ENCODE data around the gene SCD5.
"Not testable (repeated sequence)": the region's sequence is repeated elsewhere in the genome, so short reads cannot be mapped to it uniquely, and the experiment has no call there.

SCD5 gene

DNA sequence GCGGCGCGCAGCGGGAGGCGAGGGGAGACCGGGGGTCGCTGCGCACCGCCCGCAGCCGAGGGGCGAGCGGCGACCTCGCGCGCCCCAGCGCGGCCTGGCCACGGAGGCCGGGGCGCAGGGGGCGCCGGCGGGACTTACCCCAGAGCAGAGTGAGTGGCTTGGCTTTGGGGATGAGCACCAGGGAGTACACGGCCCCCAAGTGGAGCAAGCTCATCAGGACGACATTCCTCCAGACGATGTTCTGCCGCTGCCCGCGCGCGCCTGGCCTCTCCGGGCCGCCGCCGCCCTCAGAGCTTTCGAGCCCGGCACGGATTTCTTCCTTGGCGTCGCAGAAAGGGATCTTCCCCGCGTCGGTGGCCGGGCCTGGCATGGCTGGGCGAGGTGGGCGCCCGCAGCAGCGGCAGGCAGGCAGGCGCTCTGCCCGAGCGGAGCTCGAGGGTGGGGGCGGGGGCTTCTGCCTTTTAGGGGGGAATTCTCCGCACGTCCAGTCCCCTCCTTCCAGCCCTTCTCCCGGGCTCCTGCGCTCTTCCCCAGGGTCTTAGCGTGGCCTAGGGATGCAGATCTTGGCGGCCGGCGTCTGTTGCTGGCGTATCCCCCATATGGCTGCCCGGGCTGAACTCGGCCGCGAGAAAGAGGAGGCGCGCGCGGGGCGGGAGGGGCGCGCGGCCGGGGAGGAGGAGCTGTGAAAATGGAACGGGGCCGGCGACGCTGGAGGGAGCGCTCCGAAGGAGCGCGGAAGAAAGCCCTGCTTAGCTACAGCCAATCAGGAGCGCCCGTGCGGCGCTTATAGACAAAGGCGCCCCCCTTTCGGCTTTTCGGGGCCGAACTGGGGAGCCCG is at the start of gene SCD5:
TSS of gene SCD5 (minus strand) at position 629 of the 838 bp plus-strand sequence. CDS start at position 370, 259 bp downstream.
- peaks cover 0 to 25% (median 22%) of the 10 kb centered on the region in 5 donors for H3K4me1 ChIP-seq (ENCODE audit: control insufficient read depth in 5 of 5, insufficient read depth in 5 of 5, low read length in 5 of 5)
- no peak within 1 kb of the TSS for H3K27ac ChIP-seq (ENCODE audit: low read depth, low read length)
- peak within 1 kb of the TSS; percentile 65 to 88 (median 71) for H3K4me3 ChIP-seq (ENCODE audit: low read depth in 1 of 5, low read length in 5 of 5)
- no peaks in the 10 kb centered on the region for H3K36me3 ChIP-seq (ENCODE audit: control insufficient read depth in 5 of 5, insufficient read depth in 5 of 5, low read length in 5 of 5)
- no peaks in the 10 kb centered on the region for H3K9me3 ChIP-seq (ENCODE audit: control insufficient read depth in 5 of 5, low read length in 5 of 5)
- peaks cover 2 to 26% (median 11%) of the 10 kb centered on the region in 5 donors for H3K27me3 ChIP-seq (ENCODE audit: control insufficient read depth in 5 of 5, insufficient read depth in 4 of 5, low read length in 5 of 5)
- peak within 1 kb of the TSS in 4 of 5 donors; percentile 22 to 59 (median 40) for H3K9ac ChIP-seq (ENCODE audit: low read length in 5 of 5)

DNA sequence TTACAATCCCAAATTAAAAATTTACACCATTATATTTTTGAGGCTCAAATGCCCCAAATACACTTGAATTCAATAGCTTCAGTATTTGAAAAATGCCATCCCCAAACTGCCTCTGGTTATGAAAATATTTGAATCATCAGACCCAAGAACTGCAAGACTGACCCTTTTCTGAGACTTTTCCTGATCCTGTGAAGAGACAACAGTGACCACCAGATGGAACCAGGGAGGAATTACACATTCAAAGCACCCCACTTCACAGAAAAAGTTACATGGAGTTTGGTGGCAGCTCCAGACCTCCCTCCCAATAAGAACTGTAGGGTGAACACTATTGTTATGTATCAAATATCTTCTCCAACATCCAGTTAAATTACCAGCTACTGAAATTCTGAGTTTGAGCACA is 44.0 kb upstream of the SCD5 start:
- Histone ChIP-seq H3K4me1 (ENCODE audit: control insufficient read depth in 5 of 5, insufficient read depth in 5 of 5, low read length in 5 of 5) (no peaks in the 10 kb centered on the region), H3K9ac (ENCODE audit: low read length in 5 of 5) (no peak overlapping the region), H3K27ac (ENCODE audit: low read depth, low read length) (no peak overlapping the region), H3K36me3 (ENCODE audit: control insufficient read depth in 5 of 5, insufficient read depth in 5 of 5, low read length in 5 of 5) (peaks cover 62 to 81% (median 76%) of the 10 kb centered on the region in 5 donors), H3K27me3 (ENCODE audit: control insufficient read depth in 5 of 5, insufficient read depth in 4 of 5, low read length in 5 of 5) (no peaks in the 10 kb centered on the region), H3K9me3 (ENCODE audit: control insufficient read depth in 5 of 5, low read length in 5 of 5) (no peaks in the 10 kb centered on the region), H3K4me3 (ENCODE audit: low read depth in 1 of 5, low read length in 5 of 5) (no peak overlapping the region)

GRCh38 chr4:82839624-82840023 is 41.0 kb upstream of the SCD5 start:
- Histone ChIP-seq H3K36me3 (ENCODE audit: control insufficient read depth in 5 of 5, insufficient read depth in 5 of 5, low read length in 5 of 5) (peaks cover 54 to 75% (median 73%) of the 10 kb centered on the region in 5 donors), H3K9ac (ENCODE audit: low read length in 5 of 5) (no peak overlapping the region), H3K27ac (ENCODE audit: low read depth, low read length) (no peak overlapping the region), H3K4me1 (ENCODE audit: control insufficient read depth in 5 of 5, insufficient read depth in 5 of 5, low read length in 5 of 5) (no peaks in the 10 kb centered on the region), H3K9me3 (ENCODE audit: control insufficient read depth in 5 of 5, low read length in 5 of 5) (no peaks in the 10 kb centered on the region), H3K27me3 (ENCODE audit: control insufficient read depth in 5 of 5, insufficient read depth in 4 of 5, low read length in 5 of 5) (no peaks in the 10 kb centered on the region), H3K4me3 (ENCODE audit: low read depth in 1 of 5, low read length in 5 of 5) (no peak overlapping the region)

GRCh38 chr4:82833696-82834313 is 35.2 kb upstream of the SCD5 start:
- H3K9ac ChIP-seq (ENCODE audit: low read length in 5 of 5): no peak overlapping the region
- no peak overlapping the region for H3K27ac ChIP-seq (ENCODE audit: low read depth, low read length)
- H3K4me3 ChIP-seq (ENCODE audit: low read depth in 1 of 5, low read length in 5 of 5): no peak overlapping the region
- peaks cover 25 to 58% (median 52%) of the 10 kb centered on the region in 5 donors for H3K36me3 ChIP-seq (ENCODE audit: control insufficient read depth in 5 of 5, insufficient read depth in 5 of 5, low read length in 5 of 5)
- no peaks in the 10 kb centered on the region for H3K4me1 ChIP-seq (ENCODE audit: control insufficient read depth in 5 of 5, insufficient read depth in 5 of 5, low read length in 5 of 5)
- no peaks in the 10 kb centered on the region for H3K27me3 ChIP-seq (ENCODE audit: control insufficient read depth in 5 of 5, insufficient read depth in 4 of 5, low read length in 5 of 5)
- no peaks in the 10 kb centered on the region for H3K9me3 ChIP-seq (ENCODE audit: control insufficient read depth in 5 of 5, low read length in 5 of 5)

GRCh38 chr4:82833060-82833459 is 34.5 kb upstream of the SCD5 start:
- H3K36me3 ChIP-seq (ENCODE audit: control insufficient read depth in 5 of 5, insufficient read depth in 5 of 5, low read length in 5 of 5): peaks cover 27 to 59% (median 52%) of the 10 kb centered on the region in 5 donors
- H3K9ac ChIP-seq (ENCODE audit: low read length in 5 of 5); H3K27me3 ChIP-seq (ENCODE audit: control insufficient read depth in 5 of 5, insufficient read depth in 4 of 5, low read length in 5 of 5); H3K27ac ChIP-seq (ENCODE audit: low read depth, low read length); H3K9me3 ChIP-seq (ENCODE audit: control insufficient read depth in 5 of 5, low read length in 5 of 5); H3K4me3 ChIP-seq (ENCODE audit: low read depth in 1 of 5, low read length in 5 of 5); H3K4me1 ChIP-seq (ENCODE audit: control insufficient read depth in 5 of 5, insufficient read depth in 5 of 5, low read length in 5 of 5): not testable (repeated sequence)

DNA sequence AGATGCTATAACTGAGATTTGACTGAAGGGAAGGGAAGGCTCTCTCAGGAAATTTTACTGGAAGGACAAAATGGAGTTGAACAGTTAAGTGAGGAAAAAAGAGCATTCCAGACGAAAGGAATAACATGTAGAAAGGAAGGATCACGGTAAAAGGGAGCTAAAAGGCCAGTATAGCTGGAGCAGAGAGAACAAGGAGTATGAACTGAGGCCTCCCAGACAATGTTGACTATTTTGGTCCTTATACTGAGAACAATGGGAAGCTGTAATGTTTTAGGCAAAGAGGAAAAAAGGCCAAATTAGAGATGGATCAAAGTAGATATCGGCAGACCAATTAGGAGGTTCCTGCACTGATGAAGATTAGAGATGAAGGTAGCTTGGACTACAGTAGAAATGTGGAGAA is 26.8 kb upstream of the SCD5 start:
- Histone ChIP-seq H3K9ac (ENCODE audit: low read length in 5 of 5) (no peak overlapping the region), H3K36me3 (ENCODE audit: control insufficient read depth in 5 of 5, insufficient read depth in 5 of 5, low read length in 5 of 5) (peaks cover 65 to 89% (median 85%) of the 10 kb centered on the region in 5 donors), H3K27ac (ENCODE audit: low read depth, low read length) (no peak overlapping the region)

DNA sequence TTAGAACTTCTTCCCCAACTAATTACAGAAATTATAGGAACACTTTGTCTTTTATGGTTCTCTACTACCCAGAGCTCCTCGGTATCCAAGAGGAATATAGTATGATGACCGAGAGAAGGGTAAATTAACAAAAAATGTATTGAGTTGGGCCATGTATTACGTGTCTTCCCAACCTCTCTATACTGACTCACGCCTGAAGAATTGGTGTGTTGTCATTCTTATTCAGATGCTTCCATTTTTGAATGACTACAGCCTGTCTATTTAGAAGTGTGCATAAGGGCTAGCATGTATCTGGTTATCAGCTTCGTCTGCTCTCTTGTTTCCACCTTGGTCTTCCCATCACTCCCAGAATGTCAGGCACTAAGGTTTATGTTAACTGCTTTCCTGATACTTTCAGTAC is 24.5 kb upstream of the SCD5 start:
- Histone ChIP-seq H3K4me1 (ENCODE audit: control insufficient read depth in 5 of 5, insufficient read depth in 5 of 5, low read length in 5 of 5) (no peaks in the 10 kb centered on the region), H3K9ac (ENCODE audit: low read length in 5 of 5) (no peak overlapping the region), H3K27ac (ENCODE audit: low read depth, low read length) (no peak overlapping the region), H3K36me3 (ENCODE audit: control insufficient read depth in 5 of 5, insufficient read depth in 5 of 5, low read length in 5 of 5) (peaks cover 70 to 99% (median 89%) of the 10 kb centered on the region in 5 donors), H3K9me3 (ENCODE audit: control insufficient read depth in 5 of 5, low read length in 5 of 5) (no peaks in the 10 kb centered on the region), H3K27me3 (ENCODE audit: control insufficient read depth in 5 of 5, insufficient read depth in 4 of 5, low read length in 5 of 5) (no peaks in the 10 kb centered on the region), H3K4me3 (ENCODE audit: low read depth in 1 of 5, low read length in 5 of 5) (no peak overlapping the region)

More for the DNA sequence above, 26.8 kb upstream of the SCD5 start:
- H3K9me3 ChIP-seq (ENCODE audit: control insufficient read depth in 5 of 5, low read length in 5 of 5): no peaks in the 10 kb centered on the region
- no peaks in the 10 kb centered on the region for H3K4me1 ChIP-seq (ENCODE audit: control insufficient read depth in 5 of 5, insufficient read depth in 5 of 5, low read length in 5 of 5)
- H3K27me3 ChIP-seq (ENCODE audit: control insufficient read depth in 5 of 5, insufficient read depth in 4 of 5, low read length in 5 of 5): no peaks in the 10 kb centered on the region
- no peak overlapping the region for H3K4me3 ChIP-seq (ENCODE audit: low read depth in 1 of 5, low read length in 5 of 5)

- Histone ChIP-seq H3K4me3 (ENCODE audit: low read depth in 1 of 5, low read length in 5 of 5) (no peak overlapping the region), H3K9me3 (ENCODE audit: control insufficient read depth in 5 of 5, low read length in 5 of 5) (no peaks in the 10 kb centered on the region), H3K27ac (ENCODE audit: low read depth, low read length) (no peak overlapping the region), H3K4me1 (ENCODE audit: control insufficient read depth in 5 of 5, insufficient read depth in 5 of 5, low read length in 5 of 5) (no peaks in the 10 kb centered on the region), H3K9ac (ENCODE audit: low read length in 5 of 5) (no peak overlapping the region), H3K27me3 (ENCODE audit: control insufficient read depth in 5 of 5, insufficient read depth in 4 of 5, low read length in 5 of 5) (no peaks in the 10 kb centered on the region), H3K36me3 (ENCODE audit: control insufficient read depth in 5 of 5, insufficient read depth in 5 of 5, low read length in 5 of 5) (peaks cover 57 to 90% (median 77%) of the 10 kb centered on the region in 5 donors)
Measured at GRCh38 chr4:82820689-82821088, 22.1 kb upstream of the SCD5 start.

GRCh38 chr4:82818664-82819662 is 20.4 kb upstream of the SCD5 start:
- Histone ChIP-seq H3K9ac (ENCODE audit: low read length in 5 of 5) (no peak overlapping the region), H3K9me3 (ENCODE audit: control insufficient read depth in 5 of 5, low read length in 5 of 5) (no peaks in the 10 kb centered on the region), H3K27ac (ENCODE audit: low read depth, low read length) (no peak overlapping the region), H3K27me3 (ENCODE audit: control insufficient read depth in 5 of 5, insufficient read depth in 4 of 5, low read length in 5 of 5) (no peaks in the 10 kb centered on the region), H3K4me1 (ENCODE audit: control insufficient read depth in 5 of 5, insufficient read depth in 5 of 5, low read length in 5 of 5) (no peaks in the 10 kb centered on the region), H3K36me3 (ENCODE audit: control insufficient read depth in 5 of 5, insufficient read depth in 5 of 5, low read length in 5 of 5) (peaks cover 45 to 73% (median 60%) of the 10 kb centered on the region in 5 donors), H3K4me3 (ENCODE audit: low read depth in 1 of 5, low read length in 5 of 5) (no peak overlapping the region)
